Measurements from ENCODE around the gene KLK1. TPM values are rescaled to one million over a fixed set of nuclear protein-coding genes. Genes with fewer than 3 reads are reported as not detected.

The KLK1 gene
- polyA plus RNA-seq, 1 donor from 2014 or later = not detected

- TF ChIP-seq, protein P1, sequence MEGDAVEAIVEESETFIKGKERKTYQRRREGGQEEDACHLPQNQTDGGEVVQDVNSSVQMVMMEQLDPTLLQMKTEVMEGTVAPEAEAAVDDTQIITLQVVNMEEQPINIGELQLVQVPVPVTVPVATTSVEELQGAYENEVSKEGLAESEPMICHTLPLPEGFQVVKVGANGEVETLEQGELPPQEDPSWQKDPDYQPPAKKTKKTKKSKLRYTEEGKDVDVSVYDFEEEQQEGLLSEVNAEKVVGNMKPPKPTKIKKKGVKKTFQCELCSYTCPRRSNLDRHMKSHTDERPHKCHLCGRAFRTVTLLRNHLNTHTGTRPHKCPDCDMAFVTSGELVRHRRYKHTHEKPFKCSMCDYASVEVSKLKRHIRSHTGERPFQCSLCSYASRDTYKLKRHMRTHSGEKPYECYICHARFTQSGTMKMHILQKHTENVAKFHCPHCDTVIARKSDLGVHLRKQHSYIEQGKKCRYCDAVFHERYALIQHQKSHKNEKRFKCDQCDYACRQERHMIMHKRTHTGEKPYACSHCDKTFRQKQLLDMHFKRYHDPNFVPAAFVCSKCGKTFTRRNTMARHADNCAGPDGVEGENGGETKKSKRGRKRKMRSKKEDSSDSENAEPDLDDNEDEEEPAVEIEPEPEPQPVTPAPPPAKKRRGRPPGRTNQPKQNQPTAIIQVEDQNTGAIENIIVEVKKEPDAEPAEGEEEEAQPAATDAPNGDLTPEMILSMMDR (IDR thresholded peaks at IDR 0.05; ENCODE audit: poor library complexity, severe bottlenecking) = no peak
- TF ChIP-seq POLR2AphosphoS5 (IDR thresholded peaks at IDR 0.05) (no peak), EP300 (conservative IDR thresholded peaks at IDR 0.05; ENCODE audit: poor library complexity, severe bottlenecking) (no peak), RAD21 (conservative IDR thresholded peaks at IDR 0.05) (no peak), REST (IDR thresholded peaks at IDR 0.05; ENCODE audit: borderline replicate concordance) (no peak)
- Histone ChIP-seq H3K4me3 (ENCODE audit: low read length) (no peak overlapping the region), H4K20me1 (ENCODE audit: insufficient read depth) (no peaks in the 10 kb centered on the region), H3K9me3 (ENCODE audit: low read length) (no peaks in the 10 kb centered on the region), H3K36me3 (ENCODE audit: insufficient read depth, low read length) (no peaks in the 10 kb centered on the region), H3K9ac (ENCODE audit: low read length) (no peak overlapping the region), H3F3A (ENCODE audit: insufficient read depth, low read length, poor library complexity, severe bottlenecking) (no peaks in the 10 kb centered on the region), H3K27me3 (ENCODE audit: insufficient read depth, low read depth, low read length) (peaks cover 35% of the 10 kb centered on the region), H3K4me2 (ENCODE audit: low read length) (no peak overlapping the region), H3K27ac (ENCODE audit: low read length) (no peak overlapping the region), H3K9me2 (ENCODE audit: insufficient read depth, low read length) (no peaks in the 10 kb centered on the region), H3K79me2 (replicated peaks; ENCODE audit: insufficient read depth, low read length) (no peaks in the 10 kb centered on the region), H2AFZ (ENCODE audit: low read depth, low read length) (no peak overlapping the region)
Observed at GRCh38 chr19:50815439-50815838, 8.1 kb downstream of the KLK1 start.

GRCh38 chr19:50814883-50815282 lies 8.7 kb downstream of the KLK1 start:
- H3K36me3 ChIP-seq (ENCODE audit: insufficient read depth, low read length) = no peaks in the 10 kb centered on the region
- H3K27ac ChIP-seq (ENCODE audit: low read length) = no peak overlapping the region
- H3K9ac ChIP-seq (ENCODE audit: low read length) = no peak overlapping the region
- no peaks in the 10 kb centered on the region for H3K9me2 ChIP-seq (ENCODE audit: insufficient read depth, low read length)
- no peak overlapping the region for H2AFZ ChIP-seq (ENCODE audit: low read depth, low read length)
- no peaks in the 10 kb centered on the region for H4K20me1 ChIP-seq (ENCODE audit: insufficient read depth)
- no peak overlapping the region for H3K4me2 ChIP-seq (ENCODE audit: low read length)
- no peak for TF ChIP-seq SMC3 (conservative IDR thresholded peaks at IDR 0.05; ENCODE audit: poor library complexity)
- no peak for TF ChIP-seq TAF1 (IDR thresholded peaks at IDR 0.05; ENCODE audit: low read depth)
- TF ChIP-seq REST (IDR thresholded peaks at IDR 0.05; ENCODE audit: borderline replicate concordance) = no peak
- no peak for TF ChIP-seq EZH2 (IDR thresholded peaks at IDR 0.05; ENCODE audit: borderline replicate concordance, insufficient read depth, low read length, poor library complexity, severe bottlenecking)
- TF ChIP-seq EP300 (conservative IDR thresholded peaks at IDR 0.05; ENCODE audit: poor library complexity, severe bottlenecking) = no peak
- TF ChIP-seq RAD21 (conservative IDR thresholded peaks at IDR 0.05) = no peak
- TF ChIP-seq, protein P1 (IDR thresholded peaks at IDR 0.05; ENCODE audit: poor library complexity, severe bottlenecking) = no peak
- TF ChIP-seq POLR2AphosphoS5 (IDR thresholded peaks at IDR 0.05) = no peak
- TF ChIP-seq MXI1 (conservative IDR thresholded peaks at IDR 0.05; ENCODE audit: poor library complexity, severe bottlenecking) = no peak
- no peaks in the 10 kb centered on the region for H3F3A ChIP-seq (ENCODE audit: insufficient read depth, low read length, poor library complexity, severe bottlenecking)
- H3K79me2 ChIP-seq (replicated peaks; ENCODE audit: insufficient read depth, low read length) = no peaks in the 10 kb centered on the region
- peaks cover 29% of the 10 kb centered on the region for H3K27me3 ChIP-seq (ENCODE audit: insufficient read depth, low read depth, low read length)
- H3K9me3 ChIP-seq (ENCODE audit: low read length) = no peaks in the 10 kb centered on the region
- H3K4me3 ChIP-seq (ENCODE audit: low read length) = no peak overlapping the region

Measured in neural cell (in vitro differentiated cells).